ENCODE measurements around the gene KCNQ5.

The KCNQ5 gene

GRCh38 chr6:72675396-72675795, 53.5 kb downstream of the KCNQ5 start:
- Histone ChIP-seq H3K4me3 (ENCODE audit: low read length in 2 of 2) (no peak overlapping the region), H3K4me1 (ENCODE audit: control insufficient read depth in 2 of 2, insufficient read depth in 1 of 2, low read depth in 1 of 2, low read length in 2 of 2) (no peaks in the 10 kb centered on the region), H3K18ac (ENCODE audit: low read length) (no peak overlapping the region), H3K27me3 (ENCODE audit: control insufficient read depth in 3 of 3, insufficient read depth in 3 of 3, low read depth in 1 of 3, low read length in 3 of 3) (no peaks in the 10 kb centered on the region), H3K36me3 (replicated peaks in 1 of 2; ENCODE audit: control insufficient read depth in 2 of 2, insufficient read depth in 2 of 2, low read length in 2 of 2) (no peaks in the 10 kb centered on the region), H2AK5ac (ENCODE audit: low read depth, low read length) (no peak overlapping the region), H2AFZ (ENCODE audit: low read length) (no peak overlapping the region), H3K23ac (ENCODE audit: low read depth, low read length, poor library complexity) (no peak overlapping the region), H2BK120ac (ENCODE audit: low read depth, low read length) (no peak overlapping the region), H2BK15ac (ENCODE audit: low read length) (no peak overlapping the region), H3K9me3 (replicated peaks in 1 of 2; ENCODE audit: control insufficient read depth in 2 of 2, insufficient read depth in 1 of 2, low read depth in 1 of 2, low read length in 2 of 2) (no peaks in the 10 kb centered on the region), H2BK12ac (ENCODE audit: low read length) (no peak overlapping the region), H3K27ac (replicated peaks; ENCODE audit: low read length) (no peak overlapping the region), H3K4ac (ENCODE audit: low read length) (no peak overlapping the region), H3K14ac (ENCODE audit: low read length) (no peak overlapping the region), H4K8ac (ENCODE audit: low read depth, low read length) (no peak overlapping the region), H2BK5ac (ENCODE audit: low read length) (no peak overlapping the region), H4K91ac (ENCODE audit: low read depth, low read length, poor library complexity) (no peak overlapping the region), H3K9ac (ENCODE audit: low read depth, low read length, poor library complexity) (no peak overlapping the region), H3K4me2 (ENCODE audit: insufficient read depth, low read length, poor library complexity, severe bottlenecking) (no peak overlapping the region), H3K79me1 (ENCODE audit: low read depth, low read length) (no peaks in the 10 kb centered on the region)
- DNase-seq (ENCODE audit: low spot score), result no peak
- no CpG with 5 or more reads among the region's 1 CpG for WGBS, 2 donors (ENCODE audit: extremely low coverage in 2 of 2, insufficient read length in 2 of 2, insufficient replicate concordance in 1 of 2)

- H3K4me1 ChIP-seq (ENCODE audit: control insufficient read depth in 2 of 2, insufficient read depth in 1 of 2, low read depth in 1 of 2, low read length in 2 of 2), result no peaks in the 10 kb centered on the region
- H4K8ac ChIP-seq (ENCODE audit: low read depth, low read length), result no peak overlapping the region
- no peak overlapping the region for H2BK120ac ChIP-seq (ENCODE audit: low read depth, low read length)
- H3K4ac ChIP-seq (ENCODE audit: low read length), result no peak overlapping the region
- no peak overlapping the region for H2BK12ac ChIP-seq (ENCODE audit: low read length)
- no peak overlapping the region for H2AK5ac ChIP-seq (ENCODE audit: low read depth, low read length)
- no peak for DNase-seq (ENCODE audit: low spot score)
- no peak overlapping the region for H3K9ac ChIP-seq (ENCODE audit: low read depth, low read length, poor library complexity)
- H4K91ac ChIP-seq (ENCODE audit: low read depth, low read length, poor library complexity), result no peak overlapping the region
- no peak overlapping the region for H3K4me3 ChIP-seq (ENCODE audit: low read length in 2 of 2)
- H3K4me2 ChIP-seq (ENCODE audit: insufficient read depth, low read length, poor library complexity, severe bottlenecking), result no peak overlapping the region
- H3K36me3 ChIP-seq (replicated peaks in 1 of 2; ENCODE audit: control insufficient read depth in 2 of 2, insufficient read depth in 2 of 2, low read length in 2 of 2), result no peaks in the 10 kb centered on the region
- H3K79me1 ChIP-seq (ENCODE audit: low read depth, low read length), result no peaks in the 10 kb centered on the region
- no peaks in the 10 kb centered on the region for H3K9me3 ChIP-seq (replicated peaks in 1 of 2; ENCODE audit: control insufficient read depth in 2 of 2, insufficient read depth in 1 of 2, low read depth in 1 of 2, low read length in 2 of 2)
- H3K14ac ChIP-seq (ENCODE audit: low read length), result no peak overlapping the region
- WGBS, 2 donors (ENCODE audit: extremely low coverage in 2 of 2, insufficient read length in 2 of 2, insufficient replicate concordance in 1 of 2), result no CpG with 5 or more reads among the region's 3 CpGs
- no peak overlapping the region for H3K27ac ChIP-seq (replicated peaks; ENCODE audit: low read length)
- no peaks in the 10 kb centered on the region for H3K27me3 ChIP-seq (ENCODE audit: control insufficient read depth in 3 of 3, insufficient read depth in 3 of 3, low read depth in 1 of 3, low read length in 3 of 3)
- no peak overlapping the region for H2BK5ac ChIP-seq (ENCODE audit: low read length)
- H2AFZ ChIP-seq (ENCODE audit: low read length), result no peak overlapping the region
- no peak overlapping the region for H2BK15ac ChIP-seq (ENCODE audit: low read length)
- H3K23ac ChIP-seq (ENCODE audit: low read depth, low read length, poor library complexity), result no peak overlapping the region
- H3K18ac ChIP-seq (ENCODE audit: low read length), result no peak overlapping the region
Measured at GRCh38 chr6:72676995-72677394, 55.1 kb downstream of the KCNQ5 start.

GRCh38 chr6:72677740-72678139, 55.9 kb downstream of the KCNQ5 start:
- Histone ChIP-seq H3K27ac (replicated peaks; ENCODE audit: low read length) (no peak overlapping the region), H2BK12ac (ENCODE audit: low read length) (no peak overlapping the region), H2AK5ac (ENCODE audit: low read depth, low read length) (no peak overlapping the region), H4K8ac (ENCODE audit: low read depth, low read length) (no peak overlapping the region), H3K4me1 (ENCODE audit: control insufficient read depth in 2 of 2, insufficient read depth in 1 of 2, low read depth in 1 of 2, low read length in 2 of 2) (no peaks in the 10 kb centered on the region), H3K18ac (ENCODE audit: low read length) (no peak overlapping the region), H3K4me2 (ENCODE audit: insufficient read depth, low read length, poor library complexity, severe bottlenecking) (no peak overlapping the region), H3K23ac (ENCODE audit: low read depth, low read length, poor library complexity) (no peak overlapping the region), H3K36me3 (replicated peaks in 1 of 2; ENCODE audit: control insufficient read depth in 2 of 2, insufficient read depth in 2 of 2, low read length in 2 of 2) (no peaks in the 10 kb centered on the region), H2BK120ac (ENCODE audit: low read depth, low read length) (no peak overlapping the region), H3K9me3 (replicated peaks in 1 of 2; ENCODE audit: control insufficient read depth in 2 of 2, insufficient read depth in 1 of 2, low read depth in 1 of 2, low read length in 2 of 2) (no peaks in the 10 kb centered on the region), H2AFZ (ENCODE audit: low read length) (no peak overlapping the region), H3K9ac (ENCODE audit: low read depth, low read length, poor library complexity) (no peak overlapping the region), H2BK5ac (ENCODE audit: low read length) (no peak overlapping the region), H3K27me3 (ENCODE audit: control insufficient read depth in 3 of 3, insufficient read depth in 3 of 3, low read depth in 1 of 3, low read length in 3 of 3) (no peaks in the 10 kb centered on the region), H3K14ac (ENCODE audit: low read length) (no peak overlapping the region), H3K4ac (ENCODE audit: low read length) (no peak overlapping the region), H4K91ac (ENCODE audit: low read depth, low read length, poor library complexity) (no peak overlapping the region), H3K4me3 (ENCODE audit: low read length in 2 of 2) (no peak overlapping the region), H3K79me1 (ENCODE audit: low read depth, low read length) (no peaks in the 10 kb centered on the region), H2BK15ac (ENCODE audit: low read length) (no peak overlapping the region)
- DNase-seq (ENCODE audit: low spot score), result no peak
- no CpG with 5 or more reads among the region's 1 CpG for WGBS, 2 donors (ENCODE audit: extremely low coverage in 2 of 2, insufficient read length in 2 of 2, insufficient replicate concordance in 1 of 2)

GRCh38 chr6:72683797-72684196, 61.9 kb downstream of the KCNQ5 start:
- no peak overlapping the region for H3K14ac ChIP-seq (ENCODE audit: low read length)
- no peak overlapping the region for H2BK15ac ChIP-seq (ENCODE audit: low read length)
- no peaks in the 10 kb centered on the region for H3K36me3 ChIP-seq (replicated peaks in 1 of 2; ENCODE audit: control insufficient read depth in 2 of 2, insufficient read depth in 2 of 2, low read length in 2 of 2)
- H2BK5ac ChIP-seq (ENCODE audit: low read length), result no peak overlapping the region
- no peaks in the 10 kb centered on the region for H3K27me3 ChIP-seq (ENCODE audit: control insufficient read depth in 3 of 3, insufficient read depth in 3 of 3, low read depth in 1 of 3, low read length in 3 of 3)
- H4K91ac ChIP-seq (ENCODE audit: low read depth, low read length, poor library complexity), result no peak overlapping the region
- H3K4ac ChIP-seq (ENCODE audit: low read length), result no peak overlapping the region
- no peak overlapping the region for H2BK12ac ChIP-seq (ENCODE audit: low read length)
- no peak overlapping the region for H3K27ac ChIP-seq (replicated peaks; ENCODE audit: low read length)
- no peak for DNase-seq (ENCODE audit: low spot score)
- H3K4me2 ChIP-seq (ENCODE audit: insufficient read depth, low read length, poor library complexity, severe bottlenecking), result no peak overlapping the region
- WGBS, 2 donors (ENCODE audit: extremely low coverage in 2 of 2, insufficient read length in 2 of 2, insufficient replicate concordance in 1 of 2), result no CpG with 5 or more reads among the region's 3 CpGs
- H3K9me3 ChIP-seq (replicated peaks in 1 of 2; ENCODE audit: control insufficient read depth in 2 of 2, insufficient read depth in 1 of 2, low read depth in 1 of 2, low read length in 2 of 2), result no peaks in the 10 kb centered on the region
- no peak overlapping the region for H2BK120ac ChIP-seq (ENCODE audit: low read depth, low read length)
- H3K9ac ChIP-seq (ENCODE audit: low read depth, low read length, poor library complexity), result no peak overlapping the region
- H3K79me1 ChIP-seq (ENCODE audit: low read depth, low read length), result no peaks in the 10 kb centered on the region
- no peaks in the 10 kb centered on the region for H3K4me1 ChIP-seq (ENCODE audit: control insufficient read depth in 2 of 2, insufficient read depth in 1 of 2, low read depth in 1 of 2, low read length in 2 of 2)
- no peak overlapping the region for H2AFZ ChIP-seq (ENCODE audit: low read length)
- no peak overlapping the region for H4K8ac ChIP-seq (ENCODE audit: low read depth, low read length)
- no peak overlapping the region for H3K23ac ChIP-seq (ENCODE audit: low read depth, low read length, poor library complexity)
- H3K18ac ChIP-seq (ENCODE audit: low read length), result no peak overlapping the region
- no peak overlapping the region for H3K4me3 ChIP-seq (ENCODE audit: low read length in 2 of 2)
- H2AK5ac ChIP-seq (ENCODE audit: low read depth, low read length), result no peak overlapping the region
